ENCODE data around the gene LRRC1. TPM values are rescaled to one million over a fixed set of nuclear protein-coding genes. Genes with fewer than 3 reads are reported as not detected.

LRRC1 gene
- total RNA-seq, 4 donors from 2014 or later = 10.4 to 13.0 (median 12.6) TPM

- peaks cover 39 to 69% (median 46%) of the 10 kb centered on the region in 4 donors for H3K4me1 ChIP-seq
- WGBS = 89% methylated on average over 2 of the region's 2 CpGs
These were observed 65.7 kb downstream of the LRRC1 start for GRCh38 chr6:53860511-53860910.

GRCh38 chr6:53861518-53861917 is 66.7 kb downstream of the LRRC1 start:
- intact Hi-C loops (cut with DNase I) = no loop called here
- WGBS = 94% methylated on average over 3 of the region's 3 CpGs

More at GRCh38 chr6:53860511-53860910, 65.7 kb downstream of the LRRC1 start:
- Histone ChIP-seq H3K36me3 (no peaks in the 10 kb centered on the region), H3K27ac (replicated peaks in 1 of 4) (no peak overlapping the region), H3K4me3 (no peak overlapping the region), H3K27me3 (no peaks in the 10 kb centered on the region), H3K9me3 (no peaks in the 10 kb centered on the region)
- intact Hi-C loops (cut with DNase I) = no loop called here
- DNase-seq (ENCODE audit: extremely low spot score) = no peak
- TF ChIP-seq EP300 (IDR thresholded peaks at IDR 0.05) = no peak
- TF ChIP-seq POLR2AphosphoS5 (IDR thresholded peaks at IDR 0.05) = no peak
- TF ChIP-seq, protein P1, sequence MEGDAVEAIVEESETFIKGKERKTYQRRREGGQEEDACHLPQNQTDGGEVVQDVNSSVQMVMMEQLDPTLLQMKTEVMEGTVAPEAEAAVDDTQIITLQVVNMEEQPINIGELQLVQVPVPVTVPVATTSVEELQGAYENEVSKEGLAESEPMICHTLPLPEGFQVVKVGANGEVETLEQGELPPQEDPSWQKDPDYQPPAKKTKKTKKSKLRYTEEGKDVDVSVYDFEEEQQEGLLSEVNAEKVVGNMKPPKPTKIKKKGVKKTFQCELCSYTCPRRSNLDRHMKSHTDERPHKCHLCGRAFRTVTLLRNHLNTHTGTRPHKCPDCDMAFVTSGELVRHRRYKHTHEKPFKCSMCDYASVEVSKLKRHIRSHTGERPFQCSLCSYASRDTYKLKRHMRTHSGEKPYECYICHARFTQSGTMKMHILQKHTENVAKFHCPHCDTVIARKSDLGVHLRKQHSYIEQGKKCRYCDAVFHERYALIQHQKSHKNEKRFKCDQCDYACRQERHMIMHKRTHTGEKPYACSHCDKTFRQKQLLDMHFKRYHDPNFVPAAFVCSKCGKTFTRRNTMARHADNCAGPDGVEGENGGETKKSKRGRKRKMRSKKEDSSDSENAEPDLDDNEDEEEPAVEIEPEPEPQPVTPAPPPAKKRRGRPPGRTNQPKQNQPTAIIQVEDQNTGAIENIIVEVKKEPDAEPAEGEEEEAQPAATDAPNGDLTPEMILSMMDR (IDR thresholded peaks at IDR 0.05) = no peak
- no peak for TF ChIP-seq POLR2A (IDR thresholded peaks at IDR 0.05; ENCODE audit: low read depth)

DNA sequence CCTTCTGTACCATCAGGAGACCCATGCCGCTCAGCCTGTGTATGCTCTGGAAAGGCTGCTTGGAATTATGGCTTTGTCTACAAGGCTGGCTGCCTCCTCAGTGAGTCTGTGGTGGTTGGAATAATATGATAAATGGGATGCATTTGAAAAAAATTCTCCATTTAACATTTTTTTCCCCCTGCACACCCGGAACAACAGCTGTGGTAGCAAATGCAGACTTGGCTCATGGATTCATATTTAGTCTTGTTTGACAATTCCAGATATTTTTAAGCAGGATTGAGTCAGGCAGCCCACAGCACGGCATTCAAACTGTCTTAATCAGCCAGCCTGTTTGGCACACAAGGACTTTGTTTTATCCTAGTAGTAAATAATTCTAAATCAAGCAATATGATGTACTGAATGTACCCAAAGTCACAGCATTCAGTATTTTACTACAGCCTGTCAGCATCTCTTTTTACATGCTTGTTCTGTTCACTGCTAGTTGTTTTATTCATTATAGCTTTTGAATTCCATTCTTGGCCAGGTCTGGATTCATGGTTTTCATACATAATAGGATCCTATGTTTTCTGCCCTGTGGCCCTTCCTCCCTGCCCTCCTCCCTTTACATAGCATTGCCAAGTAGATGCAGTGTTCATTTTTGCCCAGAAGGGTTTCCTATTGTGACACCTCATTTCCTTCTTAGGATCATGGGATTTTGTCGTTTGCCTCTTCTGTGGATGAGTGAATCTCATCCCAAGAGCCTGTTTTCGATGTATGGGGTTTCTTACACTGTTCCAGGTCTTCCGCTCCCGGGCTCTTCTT is 68.1 kb downstream of the LRRC1 start:
- Histone ChIP-seq H3K27me3 (no peaks in the 10 kb centered on the region), H3K9me3 (no peaks in the 10 kb centered on the region), H3K36me3 (no peaks in the 10 kb centered on the region), H3K27ac (replicated peaks in 1 of 4) (peak overlapping the region in 3 of 4 donors; percentile 5 to 31 (median 15)), H3K4me1 (peaks cover 20 to 46% (median 29%) of the 10 kb centered on the region in 4 donors), H3K4me3 (no peak overlapping the region)
- intact Hi-C loops (cut with DNase I) = no loop called here
- TF ChIP-seq, protein P1 (IDR thresholded peaks at IDR 0.05) = no peak
- TF ChIP-seq EP300 (IDR thresholded peaks at IDR 0.05) (no peak), POLR2A (IDR thresholded peaks at IDR 0.05; ENCODE audit: low read depth) (no peak), POLR2AphosphoS5 (IDR thresholded peaks at IDR 0.05) (no peak)
- WGBS = 43% methylated on average over 7 of the region's 7 CpGs
- no peak for DNase-seq (ENCODE audit: extremely low spot score)

More at GRCh38 chr6:53861518-53861917, 66.7 kb downstream of the LRRC1 start:
- H3K27me3 ChIP-seq = no peaks in the 10 kb centered on the region
- TF ChIP-seq EP300 (IDR thresholded peaks at IDR 0.05) = no peak
- TF ChIP-seq, protein P1 (IDR thresholded peaks at IDR 0.05) = no peak
- no peak for TF ChIP-seq POLR2AphosphoS5 (IDR thresholded peaks at IDR 0.05)
- TF ChIP-seq POLR2A (IDR thresholded peaks at IDR 0.05; ENCODE audit: low read depth) = no peak
- H3K36me3 ChIP-seq = no peaks in the 10 kb centered on the region
- no peaks in the 10 kb centered on the region for H3K9me3 ChIP-seq
- H3K4me1 ChIP-seq = peaks cover 29 to 59% (median 40%) of the 10 kb centered on the region in 4 donors
- no peak for DNase-seq (ENCODE audit: extremely low spot score)
- peak overlapping the region in 2 of 4 donors; percentile 5 to 16 for H3K27ac ChIP-seq (replicated peaks in 1 of 4)
- no peak overlapping the region for H3K4me3 ChIP-seq

DNA sequence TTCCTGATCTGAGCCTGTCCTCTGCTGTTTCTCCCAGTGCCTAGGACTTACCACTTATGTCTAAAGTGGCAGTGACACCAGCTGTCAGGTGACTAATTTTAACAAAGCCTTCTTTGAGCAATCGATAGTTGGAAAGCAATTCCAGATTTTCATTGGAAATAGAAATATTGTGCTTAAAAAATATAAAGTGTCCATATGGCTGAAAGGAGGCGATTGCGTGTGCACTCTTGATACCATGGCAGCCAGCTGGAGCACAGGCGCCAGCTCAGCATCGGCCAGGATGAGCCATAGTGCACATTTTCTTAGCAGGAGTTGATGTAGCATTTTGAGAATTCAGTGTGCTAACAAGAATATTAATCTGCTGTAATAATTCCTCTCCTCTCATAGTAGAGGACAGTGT is 70.0 kb downstream of the LRRC1 start:
- Histone ChIP-seq H3K4me1 (peaks cover 9 to 29% (median 26%) of the 10 kb centered on the region in 4 donors), H3K27me3 (no peaks in the 10 kb centered on the region), H3K36me3 (no peaks in the 10 kb centered on the region), H3K4me3 (no peak overlapping the region), H3K9me3 (no peaks in the 10 kb centered on the region), H3K27ac (replicated peaks in 1 of 4) (peak overlapping the region in 1 of 4 donors; percentile 18)
- intact Hi-C loops (cut with DNase I) = no loop called here
- no peak for DNase-seq (ENCODE audit: extremely low spot score)
- TF ChIP-seq POLR2AphosphoS5 (IDR thresholded peaks at IDR 0.05) (no peak), EP300 (IDR thresholded peaks at IDR 0.05) (no peak), POLR2A (IDR thresholded peaks at IDR 0.05; ENCODE audit: low read depth) (no peak)
- TF ChIP-seq, protein P1 (IDR thresholded peaks at IDR 0.05) = no peak
- WGBS = 96% methylated on average over 5 of the region's 5 CpGs

All from esophagus muscularis mucosa (tissue), 4 donors.